ENCODE data around the gene MAPK13.
"Not testable (repeated sequence)": the region's sequence is repeated elsewhere in the genome, so short reads cannot be mapped to it uniquely, and the experiment has no call there.

MAPK13 gene

GRCh38 chr6:36115412-36115811, 14.9 kb upstream of the MAPK13 start:
- no peak for DNase-seq

- no peak for DNase-seq
Measured at GRCh38 chr6:36116066-36116864, 14.0 kb upstream of the MAPK13 start.

GRCh38 chr6:36116943-36117342, 13.4 kb upstream of the MAPK13 start:
- DNase-seq: no peak

- DNase-seq: no peak
Measured at GRCh38 chr6:36117658-36118549, 12.4 kb upstream of the MAPK13 start.

- DNase-seq: no peak
Measured at GRCh38 chr6:36118550-36119107, 11.7 kb upstream of the MAPK13 start.

GRCh38 chr6:36119209-36119608, 11.1 kb upstream of the MAPK13 start:
- no peak for DNase-seq

- no peak for DNase-seq
Measured at GRCh38 chr6:36120018-36120417, 10.3 kb upstream of the MAPK13 start.

GRCh38 chr6:36120539-36120938, 9.8 kb upstream of the MAPK13 start:
- no peak for DNase-seq

- no peak for DNase-seq
Measured at GRCh38 chr6:36120979-36121786, 9.1 kb upstream of the MAPK13 start.

GRCh38 chr6:36121787-36122494, 8.4 kb upstream of the MAPK13 start:
- DNase-seq: no peak

- no peak for DNase-seq
Measured at GRCh38 chr6:36122495-36123269, 7.6 kb upstream of the MAPK13 start.

GRCh38 chr6:36123270-36124139, 6.8 kb upstream of the MAPK13 start:
- no peak for DNase-seq

GRCh38 chr6:36124346-36124745, 6.0 kb upstream of the MAPK13 start:
- DNase-seq: not testable (repeated sequence)

- no peak for DNase-seq
Measured at GRCh38 chr6:36124881-36125280, 5.4 kb upstream of the MAPK13 start.

GRCh38 chr6:36125575-36125974, 4.7 kb upstream of the MAPK13 start:
- DNase-seq: no peak

GRCh38 chr6:36126121-36126520, 4.2 kb upstream of the MAPK13 start:
- no peak for DNase-seq

GRCh38 chr6:36126553-36127458, 3.5 kb upstream of the MAPK13 start:
- no peak for DNase-seq

- DNase-seq: no peak
Measured at GRCh38 chr6:36127462-36128016, 2.8 kb upstream of the MAPK13 start.

GRCh38 chr6:36128073-36128472, 2.2 kb upstream of the MAPK13 start:
- DNase-seq: no peak
